ENCODE results near the gene MARCHF3.

GRCh38 chr5:126920291-126920690 lies 110.1 kb downstream of the MARCHF3 start:
- TF ChIP-seq RAD21 (conservative IDR thresholded peaks at IDR 0.05 in 1 of 2, IDR thresholded peaks at IDR 0.05 in 1 of 2) (no peak), JUNB (IDR thresholded peaks at IDR 0.05) (no peak), MAX (IDR thresholded peaks at IDR 0.05) (no peak), ELK1 (IDR thresholded peaks at IDR 0.05; ENCODE audit: low read depth, low read length) (no peak), POLR2A (IDR thresholded peaks at IDR 0.05; ENCODE audit: low read length) (no peak), CTCF (IDR thresholded peaks at IDR 0.05) (no peak), KDM1A (IDR thresholded peaks at IDR 0.05; ENCODE audit: low read depth) (no peak), MYC (IDR thresholded peaks at IDR 0.05; ENCODE audit: borderline replicate concordance, low read length) (no peak)

All from A549 (cell line).